ENCODE data around the gene GAS7.

GAS7 gene

GRCh38 chr17:9981344-9981915 is 217.0 kb downstream of the GAS7 start:
- CTCF ChIA-PET: interaction anchor here (0.8 to 8.6 kb wide), 14 partner anchors 9 to 248 kb away, joined by 3 to 74 read pairs (median 4); no protein-coding TSS in a partner anchor
- Histone ChIP-seq H3K4me3 (ENCODE audit: control insufficient read depth in 1 of 7, extremely low read depth in 1 of 7, insufficient read depth in 4 of 7, low read depth in 2 of 7, low read length in 6 of 7) (no peak overlapping the region), H3K27ac (ENCODE audit: insufficient read depth in 1 of 2, low read depth in 1 of 2, low read length in 2 of 2, poor library complexity in 1 of 2, severe bottlenecking in 2 of 2) (no peak overlapping the region), H3K36me3 (ENCODE audit: control insufficient read depth in 4 of 4, insufficient read depth in 4 of 4, low read length in 3 of 4) (no peaks in the 10 kb centered on the region), H3K27me3 (replicated peaks in 2 of 5; ENCODE audit: control insufficient read depth in 4 of 5, insufficient read depth in 5 of 5, low read length in 4 of 5) (no peaks in the 10 kb centered on the region), H3K9me3 (ENCODE audit: control extremely low read depth in 1 of 5, control insufficient read depth in 4 of 5, insufficient read depth in 2 of 5, low read depth in 1 of 5, low read length in 4 of 5) (no peaks in the 10 kb centered on the region), H3K4me1 (ENCODE audit: control extremely low read depth in 1 of 4, control insufficient read depth in 4 of 4, insufficient read depth in 4 of 4, low read length in 3 of 4) (peaks cover 7 to 15% (median 12%) of the 10 kb centered on the region in 4 experiments)
- POLR2A ChIA-PET: no interaction called here
- DNase-seq: no peak
- WGBS (ENCODE audit: insufficient coverage): 100% methylated on average over 2 of the region's 4 CpGs

- Histone ChIP-seq H3K27me3 (replicated peaks in 2 of 5; ENCODE audit: control insufficient read depth in 4 of 5, insufficient read depth in 5 of 5, low read length in 4 of 5) (no peaks in the 10 kb centered on the region), H3K4me3 (ENCODE audit: control insufficient read depth in 1 of 7, extremely low read depth in 1 of 7, insufficient read depth in 4 of 7, low read depth in 2 of 7, low read length in 6 of 7) (no peak overlapping the region), H3K36me3 (ENCODE audit: control insufficient read depth in 4 of 4, insufficient read depth in 4 of 4, low read length in 3 of 4) (no peaks in the 10 kb centered on the region), H3K27ac (ENCODE audit: insufficient read depth in 1 of 2, low read depth in 1 of 2, low read length in 2 of 2, poor library complexity in 1 of 2, severe bottlenecking in 2 of 2) (no peak overlapping the region), H3K9me3 (ENCODE audit: control extremely low read depth in 1 of 5, control insufficient read depth in 4 of 5, insufficient read depth in 2 of 5, low read depth in 1 of 5, low read length in 4 of 5) (no peaks in the 10 kb centered on the region), H3K4me1 (ENCODE audit: control extremely low read depth in 1 of 4, control insufficient read depth in 4 of 4, insufficient read depth in 4 of 4, low read length in 3 of 4) (peaks cover 5 to 17% (median 10%) of the 10 kb centered on the region in 4 experiments)
- DNase-seq: no peak
- WGBS (ENCODE audit: insufficient coverage): 98% methylated on average over 8 of the region's 13 CpGs
- ChIA-PET CTCF (interaction anchor here (1.5 to 8.6 kb wide), 2 partner anchors 12 to 247 kb away, joined by 7 to 74 read pairs; no protein-coding TSS in a partner anchor), POLR2A (no interaction called here)
Measured at GRCh38 chr17:9979463-9979995, 218.9 kb downstream of the GAS7 start.

DNA sequence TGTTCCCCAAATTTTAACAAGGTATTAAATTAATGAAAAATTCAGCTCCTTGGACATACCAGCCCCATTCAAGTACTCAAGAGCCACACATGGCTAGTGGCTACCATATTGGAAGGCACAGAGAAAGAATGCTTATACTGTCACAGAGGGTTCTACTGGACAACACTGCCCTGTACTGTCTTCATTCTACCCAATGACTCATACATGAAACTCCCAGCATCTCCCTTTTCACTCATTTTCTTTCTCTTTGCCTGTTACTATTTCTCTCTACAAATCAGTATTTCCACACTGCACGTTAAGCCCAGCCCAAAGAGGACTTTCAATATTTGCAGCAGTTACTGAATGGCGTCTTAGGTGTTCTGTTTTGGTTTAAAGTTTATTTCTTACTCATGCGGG is 221.2 kb downstream of the GAS7 start:
- H3K4me1 ChIP-seq (ENCODE audit: control extremely low read depth in 1 of 4, control insufficient read depth in 4 of 4, insufficient read depth in 4 of 4, low read length in 3 of 4): peaks cover 7 to 24% (median 17%) of the 10 kb centered on the region in 4 experiments
- no CpG with 5 or more reads among the region's 3 CpGs for WGBS (ENCODE audit: insufficient coverage)
- CTCF ChIA-PET: interaction anchor here (0.6 to 8.6 kb wide), 4 partner anchors 10 to 236 kb away, joined by 3 to 74 read pairs (median 3); no protein-coding TSS in a partner anchor

GRCh38 chr17:9976283-9977179 is 221.9 kb downstream of the GAS7 start:
- CTCF ChIA-PET: interaction anchor here (1.0 to 8.6 kb wide), 3 partner anchors 9 to 192 kb away, joined by 3 to 74 read pairs (median 3); no protein-coding TSS in a partner anchor
- Histone ChIP-seq H3K27ac (ENCODE audit: insufficient read depth in 1 of 2, low read depth in 1 of 2, low read length in 2 of 2, poor library complexity in 1 of 2, severe bottlenecking in 2 of 2) (no peak overlapping the region), H3K27me3 (replicated peaks in 2 of 5; ENCODE audit: control insufficient read depth in 4 of 5, insufficient read depth in 5 of 5, low read length in 4 of 5) (no peaks in the 10 kb centered on the region), H3K9me3 (ENCODE audit: control extremely low read depth in 1 of 5, control insufficient read depth in 4 of 5, insufficient read depth in 2 of 5, low read depth in 1 of 5, low read length in 4 of 5) (no peaks in the 10 kb centered on the region), H3K4me3 (ENCODE audit: control insufficient read depth in 1 of 7, extremely low read depth in 1 of 7, insufficient read depth in 4 of 7, low read depth in 2 of 7, low read length in 6 of 7) (no peak overlapping the region), H3K4me1 (ENCODE audit: control extremely low read depth in 1 of 4, control insufficient read depth in 4 of 4, insufficient read depth in 4 of 4, low read length in 3 of 4) (peaks cover 7 to 27% (median 23%) of the 10 kb centered on the region in 4 experiments), H3K36me3 (ENCODE audit: control insufficient read depth in 4 of 4, insufficient read depth in 4 of 4, low read length in 3 of 4) (no peaks in the 10 kb centered on the region)
- POLR2A ChIA-PET: no interaction called here
- 71% methylated on average over 4 of the region's 10 CpGs for WGBS (ENCODE audit: insufficient coverage)
- peak in 1 of 3 donors; percentile 46 for DNase-seq

More for the DNA sequence above, 221.2 kb downstream of the GAS7 start:
- peak in 1 of 3 donors; percentile 17 for DNase-seq
- H3K36me3 ChIP-seq (ENCODE audit: control insufficient read depth in 4 of 4, insufficient read depth in 4 of 4, low read length in 3 of 4): no peaks in the 10 kb centered on the region
- POLR2A ChIA-PET: no interaction called here
- H3K27ac ChIP-seq (ENCODE audit: insufficient read depth in 1 of 2, low read depth in 1 of 2, low read length in 2 of 2, poor library complexity in 1 of 2, severe bottlenecking in 2 of 2): no peak overlapping the region
- no peaks in the 10 kb centered on the region for H3K9me3 ChIP-seq (ENCODE audit: control extremely low read depth in 1 of 5, control insufficient read depth in 4 of 5, insufficient read depth in 2 of 5, low read depth in 1 of 5, low read length in 4 of 5)
- no peaks in the 10 kb centered on the region for H3K27me3 ChIP-seq (replicated peaks in 2 of 5; ENCODE audit: control insufficient read depth in 4 of 5, insufficient read depth in 5 of 5, low read length in 4 of 5)
- no peak overlapping the region for H3K4me3 ChIP-seq (ENCODE audit: control insufficient read depth in 1 of 7, extremely low read depth in 1 of 7, insufficient read depth in 4 of 7, low read depth in 2 of 7, low read length in 6 of 7)

DNA sequence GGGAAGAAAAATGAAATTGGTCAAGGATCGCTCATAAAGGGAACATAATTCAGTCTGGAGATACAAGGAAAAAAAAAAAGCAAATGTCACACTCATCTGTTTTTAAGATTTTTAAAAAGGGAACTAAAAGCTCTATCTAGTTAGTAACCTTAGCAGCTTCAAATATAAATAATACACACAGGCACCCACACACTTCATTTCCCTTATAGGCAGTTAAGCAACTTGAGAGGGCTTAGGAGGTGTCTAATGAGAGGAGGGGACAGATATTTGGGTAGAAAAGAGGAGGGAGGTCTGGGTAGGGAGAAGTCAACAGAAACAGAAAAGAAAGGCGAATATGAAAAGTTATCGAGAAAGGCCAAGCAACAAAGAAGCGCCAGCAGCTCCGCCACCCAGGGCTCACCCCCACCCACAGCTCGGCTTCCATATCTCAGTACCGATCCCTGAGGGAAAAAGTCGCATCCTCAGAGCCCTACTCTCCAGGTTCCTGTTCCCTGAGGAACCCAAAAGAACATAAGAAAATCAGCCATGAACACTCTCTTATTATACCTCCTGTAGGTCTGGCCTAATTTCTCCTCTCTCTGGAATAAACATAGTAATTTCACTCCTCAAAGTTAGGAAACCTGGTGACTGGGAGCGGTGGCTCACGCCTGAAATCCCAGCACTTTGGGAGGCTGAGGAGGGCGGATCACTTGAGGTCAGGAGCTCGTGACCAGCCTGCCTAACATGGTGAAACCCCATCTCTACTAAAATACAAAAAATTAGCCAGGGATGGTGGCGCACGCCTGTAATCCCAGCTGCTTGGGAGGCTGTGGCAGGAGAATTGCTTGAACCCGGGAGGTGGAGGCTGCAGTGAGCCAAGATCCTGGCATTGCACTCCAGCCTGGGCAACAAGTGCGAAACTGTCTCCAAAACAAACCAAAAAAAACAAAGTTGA is 223.7 kb downstream of the GAS7 start:
- Histone ChIP-seq H3K4me3 (ENCODE audit: control insufficient read depth in 1 of 7, extremely low read depth in 1 of 7, insufficient read depth in 4 of 7, low read depth in 2 of 7, low read length in 6 of 7) (no peak overlapping the region), H3K4me1 (ENCODE audit: control extremely low read depth in 1 of 4, control insufficient read depth in 4 of 4, insufficient read depth in 4 of 4, low read length in 3 of 4) (peaks cover 7 to 28% (median 24%) of the 10 kb centered on the region in 4 experiments), H3K36me3 (ENCODE audit: control insufficient read depth in 4 of 4, insufficient read depth in 4 of 4, low read length in 3 of 4) (no peaks in the 10 kb centered on the region), H3K9me3 (ENCODE audit: control extremely low read depth in 1 of 5, control insufficient read depth in 4 of 5, insufficient read depth in 2 of 5, low read depth in 1 of 5, low read length in 4 of 5) (no peaks in the 10 kb centered on the region), H3K27ac (ENCODE audit: insufficient read depth in 1 of 2, low read depth in 1 of 2, low read length in 2 of 2, poor library complexity in 1 of 2, severe bottlenecking in 2 of 2) (peak overlapping the region; percentile 61 to 77), H3K27me3 (replicated peaks in 2 of 5; ENCODE audit: control insufficient read depth in 4 of 5, insufficient read depth in 5 of 5, low read length in 4 of 5) (no peaks in the 10 kb centered on the region)
- POLR2A ChIA-PET: interaction anchor here (1.0 kb wide), 1 partner anchor 173 kb away, joined by 3 read pairs; no protein-coding TSS in a partner anchor
- over 99% methylated on average over 11 of the region's 16 CpGs for WGBS (ENCODE audit: insufficient coverage)
- DNase-seq: peak; percentile 36 to 90 (median 87)
- CTCF ChIA-PET: interaction anchor here (0.6 to 0.9 kb wide), 2 partner anchors 13 to 172 kb away, joined by 3 to 4 read pairs; no protein-coding TSS in a partner anchor

GRCh38 chr17:9973669-9974447 is 224.5 kb downstream of the GAS7 start:
- H3K4me3 ChIP-seq (ENCODE audit: control insufficient read depth in 1 of 7, extremely low read depth in 1 of 7, insufficient read depth in 4 of 7, low read depth in 2 of 7, low read length in 6 of 7): no peak overlapping the region
- WGBS (ENCODE audit: insufficient coverage): 97% methylated on average over 11 of the region's 13 CpGs
- peaks cover 7 to 28% (median 24%) of the 10 kb centered on the region in 4 experiments for H3K4me1 ChIP-seq (ENCODE audit: control extremely low read depth in 1 of 4, control insufficient read depth in 4 of 4, insufficient read depth in 4 of 4, low read length in 3 of 4)
- H3K27me3 ChIP-seq (replicated peaks in 2 of 5; ENCODE audit: control insufficient read depth in 4 of 5, insufficient read depth in 5 of 5, low read length in 4 of 5): no peaks in the 10 kb centered on the region
- peak overlapping the region; percentile 36 to 77 for H3K27ac ChIP-seq (ENCODE audit: insufficient read depth in 1 of 2, low read depth in 1 of 2, low read length in 2 of 2, poor library complexity in 1 of 2, severe bottlenecking in 2 of 2)
- H3K9me3 ChIP-seq (ENCODE audit: control extremely low read depth in 1 of 5, control insufficient read depth in 4 of 5, insufficient read depth in 2 of 5, low read depth in 1 of 5, low read length in 4 of 5): no peaks in the 10 kb centered on the region
- H3K36me3 ChIP-seq (ENCODE audit: control insufficient read depth in 4 of 4, insufficient read depth in 4 of 4, low read length in 3 of 4): no peaks in the 10 kb centered on the region
- ChIA-PET CTCF (interaction anchor here (0.6 to 0.9 kb wide), 2 partner anchors 14 to 173 kb away, joined by 3 to 4 read pairs; no protein-coding TSS in a partner anchor), POLR2A (interaction anchor here (0.6 to 1.0 kb wide), 2 partner anchors 37 to 174 kb away, joined by 3 read pairs; no protein-coding TSS in a partner anchor)
- DNase-seq: no peak
